Measurements from ENCODE around the gene ANXA3. TPM values are rescaled to one million over a fixed set of nuclear protein-coding genes. Genes with fewer than 3 reads are reported as not detected.
A peak's percentile ranks its signal among the peaks of the same experiment; 100 is the strongest.

The ANXA3 gene
- total and polyA plus RNA-seq, 3 experiments from 2014 or later = not detected

DNA sequence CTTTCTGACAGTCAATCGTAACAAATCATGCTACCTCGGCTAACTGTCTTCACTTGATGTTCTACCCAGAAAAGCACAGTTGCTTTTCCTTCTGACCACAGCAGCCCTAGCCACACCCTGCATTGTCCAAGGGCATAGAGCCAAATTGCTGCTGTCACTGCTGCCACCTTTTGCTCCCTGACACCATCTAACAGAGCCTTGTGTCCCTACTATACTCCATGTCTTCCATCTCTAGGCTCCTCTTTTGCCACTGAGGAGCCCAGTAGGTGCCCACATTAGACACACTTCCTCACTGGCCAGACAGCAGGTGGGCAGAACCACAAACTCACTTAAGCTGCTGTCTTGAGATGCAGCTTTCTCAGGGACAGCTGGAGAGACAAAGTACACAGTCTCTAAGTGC lies 91.4 kb downstream of the ANXA3 start:
- Mint-ChIP-seq H3K9me3 (no peaks in the 10 kb centered on the region), H3K27me3 (peaks cover 3 to 4% of the 10 kb centered on the region in 2 donors), H3K4me1 (peaks cover 0 to 5% (median 0%) of the 10 kb centered on the region in 3 donors), H3K36me3 (no peaks in the 10 kb centered on the region), H3K27ac (no peak overlapping the region), H3K4me3 (no peak overlapping the region)
- no peak for DNase-seq
- Histone ChIP-seq H3K9me3 (ENCODE audit: low read length) (no peaks in the 10 kb centered on the region), H3K4me3 (ENCODE audit: low read length) (no peak overlapping the region), H3K36me3 (ENCODE audit: insufficient read depth, low read length) (no peaks in the 10 kb centered on the region), H3K27ac (ENCODE audit: low read depth, low read length) (no peak overlapping the region), H3K27me3 (ENCODE audit: insufficient read depth, low read length, poor library complexity, severe bottlenecking) (no peaks in the 10 kb centered on the region), H3K4me1 (ENCODE audit: insufficient read depth, low read length) (no peaks in the 10 kb centered on the region)
- ChIA-PET POLR2A (no interaction called here), CTCF (no interaction called here)

DNA sequence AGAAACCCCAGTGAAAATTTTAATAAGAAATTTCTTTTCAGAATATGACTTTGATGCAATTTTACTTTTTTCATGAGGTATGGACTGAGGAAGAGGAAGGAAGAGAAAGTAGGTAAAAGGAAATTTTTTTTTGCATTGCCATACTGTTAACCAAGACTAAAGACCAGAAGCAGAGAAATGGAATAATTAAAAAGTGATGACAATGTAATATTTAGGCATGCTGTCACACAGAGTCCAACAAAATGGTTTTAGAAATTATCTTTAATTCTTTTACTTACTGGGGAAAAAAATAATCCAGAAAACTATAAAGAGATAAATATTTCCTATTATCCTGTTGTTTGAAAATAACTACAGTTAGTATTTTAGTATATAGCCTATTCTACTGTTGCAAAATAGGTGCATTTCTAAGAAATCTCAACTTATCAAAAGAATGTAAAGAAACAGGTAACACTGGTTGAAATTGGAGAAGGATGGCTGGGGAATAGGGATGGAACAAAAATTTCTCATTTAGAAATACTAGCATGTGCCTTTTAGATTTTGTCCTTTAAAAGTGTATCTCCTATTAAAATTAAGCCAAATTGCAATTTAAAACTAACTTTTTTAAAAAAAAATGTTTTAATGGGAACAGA lies 92.6 kb downstream of the ANXA3 start:
- H3K27ac ChIP-seq (ENCODE audit: low read depth, low read length) = no peak overlapping the region
- POLR2A ChIA-PET = no interaction called here
- Mint-ChIP-seq H3K36me3 (no peaks in the 10 kb centered on the region), H3K9me3 (no peaks in the 10 kb centered on the region), H3K27me3 (peaks cover 0 to 4% of the 10 kb centered on the region in 2 donors), H3K27ac (no peak overlapping the region), H3K4me3 (no peak overlapping the region), H3K4me1 (no peaks in the 10 kb centered on the region)
- H3K9me3 ChIP-seq (ENCODE audit: low read length) = no peaks in the 10 kb centered on the region
- H3K4me3 ChIP-seq (ENCODE audit: low read length) = no peak overlapping the region
- no peaks in the 10 kb centered on the region for H3K27me3 ChIP-seq (ENCODE audit: insufficient read depth, low read length, poor library complexity, severe bottlenecking)
- no peaks in the 10 kb centered on the region for H3K4me1 ChIP-seq (ENCODE audit: insufficient read depth, low read length)
- DNase-seq = no peak
- CTCF ChIA-PET = interaction anchor here (0.8 to 1.2 kb wide), 3 partner anchors 9 to 208 kb away, joined by 3 read pairs; no protein-coding TSS in a partner anchor
- H3K36me3 ChIP-seq (ENCODE audit: insufficient read depth, low read length) = no peaks in the 10 kb centered on the region

- H3K27me3 Mint-ChIP-seq = peaks cover 0 to 4% of the 10 kb centered on the region in 2 donors
- Histone ChIP-seq H3K4me1 (ENCODE audit: insufficient read depth, low read length) (no peaks in the 10 kb centered on the region), H3K36me3 (ENCODE audit: insufficient read depth, low read length) (no peaks in the 10 kb centered on the region), H3K9me3 (ENCODE audit: low read length) (no peaks in the 10 kb centered on the region), H3K27ac (ENCODE audit: low read depth, low read length) (no peak overlapping the region), H3K27me3 (ENCODE audit: insufficient read depth, low read length, poor library complexity, severe bottlenecking) (no peaks in the 10 kb centered on the region), H3K4me3 (ENCODE audit: low read length) (no peak overlapping the region)
- H3K9me3 Mint-ChIP-seq = no peaks in the 10 kb centered on the region
- peak in 4 of 5 donors; percentile 3 to 35 (median 6) for DNase-seq
- ChIA-PET POLR2A (no interaction called here), CTCF (interaction anchor here (0.8 to 1.2 kb wide), 3 partner anchors 9 to 207 kb away, joined by 3 read pairs; no protein-coding TSS in a partner anchor)
- no peaks in the 10 kb centered on the region for H3K4me1 Mint-ChIP-seq
- no peak overlapping the region for H3K4me3 Mint-ChIP-seq
- H3K27ac Mint-ChIP-seq = no peak overlapping the region
- H3K36me3 Mint-ChIP-seq = no peaks in the 10 kb centered on the region
Measured at GRCh38 chr4:78644744-78645330, 93.3 kb downstream of the ANXA3 start.

DNA sequence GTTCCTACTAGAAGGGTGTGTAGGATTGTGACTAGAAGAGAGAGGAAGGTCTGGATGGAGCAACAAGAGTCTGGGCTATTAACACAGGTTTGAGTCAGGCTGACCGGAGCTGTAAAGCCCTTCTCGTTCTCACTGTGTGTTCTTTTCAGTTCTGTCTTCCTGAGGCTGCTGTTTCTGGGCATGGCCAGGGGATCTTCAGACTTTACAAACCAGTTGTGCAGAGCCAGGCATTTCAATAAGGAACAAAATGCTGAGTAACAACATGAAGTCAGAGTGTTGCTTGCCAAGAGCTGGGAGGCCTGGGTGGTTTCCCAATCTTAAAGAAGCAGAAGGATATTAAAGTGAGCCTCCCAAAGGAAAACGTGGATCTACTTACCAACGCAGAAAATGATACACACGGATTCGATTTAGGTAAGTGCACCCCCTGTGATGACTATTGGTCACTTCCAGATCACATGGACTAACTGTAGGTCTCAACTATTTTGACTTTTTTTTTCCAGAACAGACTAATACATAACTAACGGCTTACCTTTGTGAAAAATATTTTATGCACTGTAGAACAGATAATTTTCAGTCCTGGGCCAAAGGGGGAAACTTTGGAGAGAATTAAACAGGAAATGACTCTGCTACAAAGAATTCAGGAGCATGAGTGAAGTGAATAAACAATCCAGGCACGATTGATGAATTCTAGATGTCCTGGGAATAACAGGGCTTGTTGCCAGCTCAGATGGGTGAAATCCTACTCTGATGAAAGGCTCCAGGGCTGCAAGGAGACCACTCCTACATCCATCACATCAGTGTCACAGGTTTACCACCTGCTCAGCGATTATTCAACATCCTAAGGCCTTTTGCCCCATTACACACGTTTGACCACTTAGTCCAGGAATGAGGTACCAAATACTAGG lies 94.5 kb downstream of the ANXA3 start:
- ChIA-PET POLR2A (no interaction called here), CTCF (no interaction called here)
- Histone ChIP-seq H3K4me1 (ENCODE audit: insufficient read depth, low read length) (no peaks in the 10 kb centered on the region), H3K4me3 (ENCODE audit: low read length) (no peak overlapping the region), H3K36me3 (ENCODE audit: insufficient read depth, low read length) (no peaks in the 10 kb centered on the region), H3K9me3 (ENCODE audit: low read length) (no peaks in the 10 kb centered on the region), H3K27me3 (ENCODE audit: insufficient read depth, low read length, poor library complexity, severe bottlenecking) (no peaks in the 10 kb centered on the region), H3K27ac (ENCODE audit: low read depth, low read length) (peak overlapping the region; percentile 6)
- no peak for DNase-seq
- Mint-ChIP-seq H3K4me1 (no peaks in the 10 kb centered on the region), H3K9me3 (no peaks in the 10 kb centered on the region), H3K36me3 (no peaks in the 10 kb centered on the region), H3K27me3 (peaks cover 0 to 8% of the 10 kb centered on the region in 2 donors), H3K4me3 (no peak overlapping the region), H3K27ac (no peak overlapping the region)

DNA sequence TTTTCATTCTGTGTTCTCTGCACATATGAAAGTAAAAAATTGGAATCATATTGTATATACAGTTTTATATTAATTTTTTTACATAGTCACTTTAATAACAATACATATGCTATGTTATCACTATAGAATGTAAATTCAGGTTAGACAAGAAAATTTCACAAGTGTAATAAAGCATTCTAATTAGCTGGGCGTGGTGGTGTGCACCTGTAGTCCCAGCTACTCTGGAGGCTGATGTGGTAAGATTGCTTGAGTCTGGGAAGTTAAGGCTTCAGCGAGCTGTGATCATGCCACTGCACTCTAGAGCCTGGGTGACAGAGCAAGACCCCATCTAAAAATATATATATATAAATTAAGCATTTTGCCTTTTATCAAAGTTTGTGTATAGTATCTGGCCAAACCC lies 95.7 kb downstream of the ANXA3 start:
- Mint-ChIP-seq H3K27me3 (peaks cover 0 to 8% of the 10 kb centered on the region in 2 donors), H3K4me1 (no peaks in the 10 kb centered on the region), H3K36me3 (no peaks in the 10 kb centered on the region), H3K9me3 (no peaks in the 10 kb centered on the region), H3K27ac (no peak overlapping the region), H3K4me3 (no peak overlapping the region)
- Histone ChIP-seq H3K4me1 (ENCODE audit: insufficient read depth, low read length) (no peaks in the 10 kb centered on the region), H3K9me3 (ENCODE audit: low read length) (no peaks in the 10 kb centered on the region), H3K36me3 (ENCODE audit: insufficient read depth, low read length) (no peaks in the 10 kb centered on the region), H3K27ac (ENCODE audit: low read depth, low read length) (no peak overlapping the region), H3K4me3 (ENCODE audit: low read length) (no peak overlapping the region), H3K27me3 (ENCODE audit: insufficient read depth, low read length, poor library complexity, severe bottlenecking) (no peaks in the 10 kb centered on the region)
- CTCF ChIA-PET = no interaction called here
- DNase-seq = no peak
- POLR2A ChIA-PET = no interaction called here

DNA sequence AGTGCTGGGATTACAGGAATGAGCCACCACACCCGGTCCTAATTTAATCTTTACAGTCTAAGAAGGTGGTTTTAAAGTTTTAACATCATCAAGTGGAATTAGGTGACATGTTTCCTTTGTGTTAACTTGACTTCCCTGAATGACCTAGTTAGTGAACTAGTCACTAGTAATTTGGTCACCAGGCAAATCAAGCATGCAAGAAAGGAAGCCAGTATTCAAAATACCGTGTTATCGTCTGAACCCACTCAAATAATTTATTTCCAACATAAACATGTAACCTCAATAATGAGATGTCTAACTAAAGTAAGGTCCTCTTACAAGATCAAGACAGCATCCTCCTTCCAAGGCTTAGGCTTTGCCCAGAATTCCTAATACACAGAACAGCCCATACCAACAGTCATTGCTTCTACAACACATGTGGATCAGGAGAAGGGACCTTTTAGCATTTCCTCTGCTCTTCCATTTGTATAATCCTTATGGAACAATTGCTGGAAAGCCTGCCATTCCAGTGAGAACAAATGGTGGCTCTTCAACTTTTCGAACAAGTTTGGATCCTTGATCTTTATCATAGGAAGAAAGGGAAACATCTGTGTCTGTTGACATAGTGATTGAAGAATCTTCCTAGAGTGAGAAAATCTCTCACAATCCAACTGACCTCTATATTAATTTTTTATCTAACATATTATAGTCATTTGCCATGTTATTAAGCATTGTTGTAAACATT lies 97.2 kb downstream of the ANXA3 start:
- H3K27ac Mint-ChIP-seq = no peak overlapping the region
- ChIA-PET CTCF (no interaction called here), POLR2A (no interaction called here)
- Histone ChIP-seq H3K36me3 (ENCODE audit: insufficient read depth, low read length) (no peaks in the 10 kb centered on the region), H3K9me3 (ENCODE audit: low read length) (no peaks in the 10 kb centered on the region), H3K27ac (ENCODE audit: low read depth, low read length) (no peak overlapping the region), H3K4me1 (ENCODE audit: insufficient read depth, low read length) (no peaks in the 10 kb centered on the region), H3K4me3 (ENCODE audit: low read length) (no peak overlapping the region), H3K27me3 (ENCODE audit: insufficient read depth, low read length, poor library complexity, severe bottlenecking) (no peaks in the 10 kb centered on the region)
- DNase-seq = no peak
- H3K27me3 Mint-ChIP-seq = peaks cover 0 to 4% of the 10 kb centered on the region in 2 donors
- no peaks in the 10 kb centered on the region for H3K36me3 Mint-ChIP-seq
- no peaks in the 10 kb centered on the region for H3K4me1 Mint-ChIP-seq
- H3K9me3 Mint-ChIP-seq = no peaks in the 10 kb centered on the region
- H3K4me3 Mint-ChIP-seq = no peak overlapping the region

DNA sequence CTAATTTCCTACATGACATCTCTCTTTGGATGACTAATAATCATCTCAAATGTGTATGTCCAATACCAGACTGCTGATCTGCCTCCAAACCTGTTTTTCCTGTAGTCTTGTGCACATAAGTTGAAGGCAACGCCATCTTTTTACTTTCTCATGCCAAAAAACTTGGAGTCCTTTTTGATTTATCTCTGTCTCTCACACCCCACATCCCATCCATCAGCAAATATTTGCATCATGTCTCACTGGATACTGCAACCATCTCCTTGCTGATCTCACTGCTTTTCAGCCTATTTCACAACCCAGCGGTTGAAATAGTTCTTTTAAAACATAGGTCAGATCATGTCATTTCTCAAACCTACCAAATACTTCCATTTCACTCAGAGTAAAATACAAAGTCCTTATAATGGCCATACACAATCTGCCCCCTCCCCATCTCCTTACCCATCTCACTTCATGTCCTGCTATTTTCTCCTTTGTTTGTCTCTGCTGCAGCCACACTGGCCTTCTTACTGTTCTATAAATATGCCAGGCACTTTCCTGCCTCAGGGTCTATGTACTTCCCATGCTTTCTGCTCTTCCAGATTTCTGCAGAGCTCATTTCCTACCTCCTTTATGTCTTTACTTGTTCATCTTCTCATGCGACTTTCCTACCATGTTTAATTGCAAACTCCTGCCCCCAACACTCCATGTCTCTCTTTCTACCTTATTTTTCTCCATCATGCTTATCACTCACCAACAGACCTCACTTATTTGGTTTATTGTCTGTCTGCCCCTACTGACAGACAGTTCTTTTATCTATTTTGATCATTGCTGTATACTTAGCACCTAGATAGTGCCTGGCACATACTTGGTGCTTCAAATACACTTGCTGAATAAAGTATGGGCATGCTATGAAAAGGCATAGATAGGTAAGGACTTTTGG lies 98.8 kb downstream of the ANXA3 start:
- H3K4me3 ChIP-seq (ENCODE audit: low read length) = no peak overlapping the region
- Mint-ChIP-seq H3K9me3 (no peaks in the 10 kb centered on the region), H3K4me3 (no peak overlapping the region), H3K27ac (peak overlapping the region in 1 of 8 donors; percentile 78), H3K36me3 (no peaks in the 10 kb centered on the region), H3K27me3 (peaks cover 0 to 4% of the 10 kb centered on the region in 2 donors), H3K4me1 (no peaks in the 10 kb centered on the region)
- CTCF ChIA-PET = no interaction called here
- no peaks in the 10 kb centered on the region for H3K36me3 ChIP-seq (ENCODE audit: insufficient read depth, low read length)
- H3K4me1 ChIP-seq (ENCODE audit: insufficient read depth, low read length) = no peaks in the 10 kb centered on the region
- no peak overlapping the region for H3K27ac ChIP-seq (ENCODE audit: low read depth, low read length)
- POLR2A ChIA-PET = no interaction called here
- DNase-seq = no peak
- H3K9me3 ChIP-seq (ENCODE audit: low read length) = no peaks in the 10 kb centered on the region
- no peaks in the 10 kb centered on the region for H3K27me3 ChIP-seq (ENCODE audit: insufficient read depth, low read length, poor library complexity, severe bottlenecking)
